GM12865 (cell line): ENCODE results near the gene EDA.

Experiments used
- DNase-seq: peaks from one replicate; pipeline ENCODE4 v3.0.0; 2010; ENCODE audit warnings: low read depth
- H3K4me3 ChIP-seq: 2 replicates; pipeline ENCODE4 v1.5.1; 2011; ENCODE audit warnings: mild to moderate bottlenecking, low read depth, low read length, control low read depth
- TF ChIP-seq, protein P1 (sequence below): IDR thresholded peaks from 2 replicates; pipeline ENCODE4 v1.5.1; 2011; ENCODE audit warnings: low read length, control low read depth, low read depth, inconsistent platforms; ENCODE audit not compliant: insufficient read depth; ENCODE audit errors: missing control alignments

Gene EDA

DNA sequence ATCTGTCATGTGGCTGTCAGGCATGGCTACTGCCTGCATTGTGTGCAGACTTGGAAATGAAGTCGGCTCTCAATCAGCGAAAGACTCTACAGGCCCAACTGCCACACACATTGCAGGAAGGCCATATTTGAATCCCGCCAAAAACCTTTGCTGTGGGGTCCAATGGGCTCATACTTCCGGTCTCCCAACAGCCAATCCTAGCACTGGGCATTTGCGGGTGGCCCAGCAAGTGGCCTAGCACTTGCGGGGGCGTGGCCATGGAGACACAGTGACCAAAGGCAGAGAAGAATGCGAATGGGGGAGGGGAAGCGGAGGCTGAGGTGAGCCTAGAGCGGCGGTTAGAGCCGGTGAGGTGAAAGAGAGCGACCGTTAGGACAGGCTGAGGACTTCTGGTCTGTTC, 446.2 kb downstream of the EDA start, which contains the start of gene OTUD6A:
TSS of gene OTUD6A (plus strand) at position 382 of the 400 bp plus-strand sequence. CDS start 68 bp downstream, outside the sequence.
- TF ChIP-seq, protein P1, sequence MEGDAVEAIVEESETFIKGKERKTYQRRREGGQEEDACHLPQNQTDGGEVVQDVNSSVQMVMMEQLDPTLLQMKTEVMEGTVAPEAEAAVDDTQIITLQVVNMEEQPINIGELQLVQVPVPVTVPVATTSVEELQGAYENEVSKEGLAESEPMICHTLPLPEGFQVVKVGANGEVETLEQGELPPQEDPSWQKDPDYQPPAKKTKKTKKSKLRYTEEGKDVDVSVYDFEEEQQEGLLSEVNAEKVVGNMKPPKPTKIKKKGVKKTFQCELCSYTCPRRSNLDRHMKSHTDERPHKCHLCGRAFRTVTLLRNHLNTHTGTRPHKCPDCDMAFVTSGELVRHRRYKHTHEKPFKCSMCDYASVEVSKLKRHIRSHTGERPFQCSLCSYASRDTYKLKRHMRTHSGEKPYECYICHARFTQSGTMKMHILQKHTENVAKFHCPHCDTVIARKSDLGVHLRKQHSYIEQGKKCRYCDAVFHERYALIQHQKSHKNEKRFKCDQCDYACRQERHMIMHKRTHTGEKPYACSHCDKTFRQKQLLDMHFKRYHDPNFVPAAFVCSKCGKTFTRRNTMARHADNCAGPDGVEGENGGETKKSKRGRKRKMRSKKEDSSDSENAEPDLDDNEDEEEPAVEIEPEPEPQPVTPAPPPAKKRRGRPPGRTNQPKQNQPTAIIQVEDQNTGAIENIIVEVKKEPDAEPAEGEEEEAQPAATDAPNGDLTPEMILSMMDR, result no peak
- no peak for DNase-seq
- no peak within 1 kb of the TSS for H3K4me3 ChIP-seq

- DNase-seq, result no peak
Measured at GRCh38 chrX:70062961-70063550, 447.1 kb downstream of the EDA start.

GRCh38 chrX:70066646-70067045, 450.7 kb downstream of the EDA start:
- TF ChIP-seq, protein P1, result no peak
- DNase-seq, result no peak
- no peak overlapping the region for H3K4me3 ChIP-seq

More at GRCh38 chrX:70062961-70063550, 447.1 kb downstream of the EDA start:
- TF ChIP-seq, protein P1, result no peak
- no peak overlapping the region for H3K4me3 ChIP-seq

DNA sequence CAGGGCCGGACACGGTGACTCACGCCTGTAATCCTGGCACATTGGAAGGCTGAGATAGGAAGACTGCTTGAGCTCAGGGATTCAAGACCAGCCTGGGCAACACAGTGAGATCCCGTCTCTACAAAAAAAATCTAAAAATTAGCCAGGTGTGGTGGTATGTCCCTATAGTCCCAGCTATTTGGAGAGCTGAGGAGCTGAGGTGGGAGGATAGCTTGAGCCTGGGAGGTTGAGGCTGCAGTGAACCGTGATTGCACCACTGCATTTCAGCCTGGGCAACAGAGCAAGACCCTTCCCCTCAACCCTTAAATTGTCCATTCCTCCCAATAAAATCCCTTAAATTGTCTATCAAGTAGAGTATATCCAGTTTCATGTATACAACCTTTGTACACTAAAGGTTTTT, 463.4 kb downstream of the EDA start:
- no peak overlapping the region for H3K4me3 ChIP-seq
- TF ChIP-seq, protein P1, result no peak
- no peak for DNase-seq

DNA sequence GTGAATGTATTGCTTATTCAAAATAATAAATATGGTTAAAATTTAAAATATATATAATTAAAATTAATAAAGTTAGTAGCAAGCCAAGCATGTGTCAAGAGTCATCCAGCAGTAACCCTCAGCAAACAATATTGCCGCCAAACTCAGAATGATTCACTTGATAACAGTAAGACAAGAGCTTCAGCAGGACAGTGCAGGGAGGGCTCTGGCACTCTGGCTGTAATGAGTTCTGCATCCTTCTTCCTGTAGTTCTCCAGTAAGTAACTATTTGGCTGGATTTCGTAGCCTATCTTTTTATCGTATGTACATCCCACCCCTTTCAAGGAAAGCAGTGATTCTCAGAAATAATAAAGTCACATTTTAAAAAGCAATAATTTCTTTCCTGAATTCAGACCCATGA, 464.0 kb downstream of the EDA start:
- H3K4me3 ChIP-seq, result no peak overlapping the region
- DNase-seq, result no peak

DNA sequence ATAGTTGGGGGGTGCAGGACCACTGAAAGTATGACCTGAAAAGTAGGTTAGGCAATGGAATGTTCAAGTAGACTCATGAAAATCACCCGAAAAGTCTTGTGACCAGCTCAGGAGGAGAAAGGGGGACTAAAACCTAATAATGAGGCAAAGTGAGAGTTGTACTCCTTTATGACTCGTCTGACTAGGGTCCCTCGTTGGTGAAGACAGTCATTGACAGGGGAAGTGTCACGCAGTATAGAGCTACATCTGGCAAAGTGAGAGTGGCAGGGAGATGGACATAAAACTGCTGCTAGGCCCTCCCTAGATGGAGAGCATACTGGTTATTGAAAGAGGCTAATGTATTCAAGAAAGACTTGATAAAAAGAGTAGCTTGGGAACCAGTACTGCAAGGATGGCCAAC, 466.8 kb downstream of the EDA start:
- H3K4me3 ChIP-seq, result no peak overlapping the region
- TF ChIP-seq, protein P1, result no peak
- DNase-seq, result no peak

More for the DNA sequence above, 464.0 kb downstream of the EDA start:
- TF ChIP-seq, protein P1, result no peak
